HepG2 (cell line): ENCODE data around the gene SRGAP3. TPM values are rescaled to one million over a fixed set of nuclear protein-coding genes. Genes with fewer than 3 reads are reported as not detected.

Experiments used
- HOXA9 ChIP-seq: sonication (generic); formaldehyde crosslinking; IDR thresholded peaks from 2 replicates; pipeline ENCODE4 v1.8.1; 2022; ENCODE audit warnings: missing genetic modification reagents, mild to moderate bottlenecking, moderate library complexity, borderline replicate concordance
- KDM5A ChIP-seq: fragments of 200-600 bp; sonication (generic); IDR thresholded peaks from 2 replicates; pipeline ENCODE4 v1.7.0; 2018; ENCODE audit warnings: antibody characterized with exemption, mild to moderate bottlenecking, low read length, borderline replicate concordance
- MAFG ChIP-seq: sonication (generic); formaldehyde crosslinking; IDR thresholded peaks from 2 replicates; pipeline ENCODE4 v1.5.1; 2020; ENCODE audit warnings: mild to moderate bottlenecking, missing genetic modification reagents
- MED8 ChIP-seq: sonication (generic); formaldehyde crosslinking; IDR thresholded peaks from 2 replicates; pipeline ENCODE4 v1.8.1; 2023; ENCODE audit warnings: mild to moderate bottlenecking, missing genetic modification reagents; ENCODE audit not compliant: insufficient replicate concordance
- RXRA ChIP-seq: sonication (generic); formaldehyde crosslinking; IDR thresholded peaks from 2 replicates; pipeline ENCODE4 v1.5.1; 2020; ENCODE audit warnings: missing genetic modification reagents
- ZKSCAN5 ChIP-seq: sonication (generic); formaldehyde crosslinking; IDR thresholded peaks from 2 replicates; pipeline ENCODE4 v1.5.1; 2020; ENCODE audit warnings: mild to moderate bottlenecking, missing genetic modification reagents
- ZNF431 ChIP-seq: sonication (generic); formaldehyde crosslinking; IDR thresholded peaks from 2 replicates; pipeline ENCODE4 v1.9.0; 2022; ENCODE audit warnings: missing genetic modification reagents, low read depth, mild to moderate bottlenecking, borderline replicate concordance
- ZNF441 ChIP-seq: sonication (generic); formaldehyde crosslinking; IDR thresholded peaks from 2 replicates; pipeline ENCODE4 v1.7.0; 2021; ENCODE audit warnings: missing genetic modification reagents, borderline replicate concordance
- ZNF570 ChIP-seq: sonication (generic); formaldehyde crosslinking; IDR thresholded peaks from 2 replicates; pipeline ENCODE4 v1.4.0; 2020; ENCODE audit warnings: mild to moderate bottlenecking, missing genetic modification reagents, borderline replicate concordance
- ZSCAN12 ChIP-seq: sonication (generic); formaldehyde crosslinking; IDR thresholded peaks from 2 replicates; pipeline ENCODE4 v1.9.0; 2021; ENCODE audit warnings: mild to moderate bottlenecking, missing genetic modification reagents
- polyA plus RNA-seq, 8 experiments: library from polyadenylated mRNA; depleted of rRNA in 3 of 8; stranded (reverse) in 7 of 8; unstranded in 1 of 8; fragments of >200 nt; fragmentation: Illumina TruSeq in 4 of 8; extraction: Trizol in 4 of 8; gene quantifications; 2 replicates each; pipeline versions ENCODE4 v1.2.1 to v1.2.3, GENCODE V29; 2011 to 2016; ENCODE audit warnings: low read depth in 4 of 8, missing spikeins in 1 of 8, mixed read lengths in 1 of 8; ENCODE audit not compliant: insufficient read depth in 1 of 8
- total RNA-seq, 5 experiments: library from RNA; depleted of rRNA; stranded (reverse); fragments of >200 nt; fragmentation: Illumina TruSeq; extraction: Trizol; gene quantifications; 2 replicates each; pipeline ENCODE4 v1.2.3, GENCODE V29; 2016; ENCODE audit warnings: low read depth in 1 of 5
- TF ChIP-seq, protein P1 (sequence below): sonication (generic); formaldehyde crosslinking; IDR thresholded peaks from 2 replicates; pipeline ENCODE4 v1.4.0; 2020; ENCODE audit warnings: mild to moderate bottlenecking, missing genetic modification reagents, borderline replicate concordance
- TF ChIP-seq, protein P2 (sequence below): sonication (generic); formaldehyde crosslinking; IDR thresholded peaks from 2 replicates; pipeline ENCODE4 v1.4.0; 2020; ENCODE audit warnings: mild to moderate bottlenecking, missing genetic modification reagents
- TF ChIP-seq, protein P3 (sequence below): sonication (generic); formaldehyde crosslinking; IDR thresholded peaks from 2 replicates; pipeline ENCODE4 v1.4.0; 2020; ENCODE audit warnings: missing genetic modification reagents
- TF ChIP-seq, protein P4 (sequence below): sonication (generic); formaldehyde crosslinking; IDR thresholded peaks from 2 replicates; pipeline ENCODE4 v1.4.0; 2020; ENCODE audit warnings: mild to moderate bottlenecking, missing genetic modification reagents, borderline replicate concordance
- TF ChIP-seq, protein P5 (sequence below), 2 experiments: sonication (generic) in 1 of 2; formaldehyde crosslinking in 1 of 2; IDR thresholded peaks; 2 replicates each; pipeline versions ENCODE4 v1.4.0 to v1.6.1; 2018 to 2020; ENCODE audit warnings: missing genetic modification reagents in 2 of 2, borderline replicate concordance in 1 of 2, low read depth in 1 of 2, mild to moderate bottlenecking in 1 of 2, missing biosample characterization in 1 of 2

The SRGAP3 gene
- total and polyA plus RNA-seq, 2 of the 13 experiments (the other 11 are each of a cell fraction or from before 2014, with no cell fraction given), result 1.2 to 1.4 TPM

DNA sequence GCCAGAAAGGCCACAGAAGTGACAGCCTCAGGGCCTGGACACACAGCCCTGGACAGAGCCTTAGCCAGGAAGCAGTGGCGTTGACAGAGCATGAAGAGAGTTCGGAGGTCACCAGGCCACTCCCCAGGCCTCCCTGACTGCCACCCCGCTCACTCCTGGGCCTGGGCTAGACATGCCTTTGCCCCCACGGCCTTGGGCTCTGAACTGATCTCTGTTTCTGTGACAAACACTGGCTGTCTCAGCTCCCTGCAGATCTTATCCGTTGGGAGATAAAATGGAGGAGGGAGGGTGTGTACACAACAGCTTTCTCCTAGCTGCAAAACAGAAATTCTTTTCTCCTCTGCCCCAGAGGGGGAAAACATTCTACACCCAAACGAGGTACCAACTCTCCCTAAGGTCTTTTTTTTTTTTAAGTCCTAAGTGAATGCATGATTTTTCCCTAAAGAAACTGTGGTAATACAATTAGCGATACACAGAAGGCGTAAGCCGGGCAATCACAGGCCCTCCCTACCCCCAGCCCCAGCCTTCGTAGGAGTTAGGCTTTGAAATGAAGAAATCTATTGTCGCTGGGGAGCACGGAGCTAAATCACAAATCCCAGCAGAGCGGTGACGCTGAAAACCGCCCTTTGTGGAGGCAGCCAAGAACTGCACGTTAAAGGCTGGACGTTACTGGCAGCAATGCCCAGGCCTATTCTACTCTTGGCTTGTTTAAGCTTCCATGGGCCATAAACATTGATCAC is 45.0 kb downstream of the SRGAP3 start (continued):
- TF ChIP-seq, protein P1, sequence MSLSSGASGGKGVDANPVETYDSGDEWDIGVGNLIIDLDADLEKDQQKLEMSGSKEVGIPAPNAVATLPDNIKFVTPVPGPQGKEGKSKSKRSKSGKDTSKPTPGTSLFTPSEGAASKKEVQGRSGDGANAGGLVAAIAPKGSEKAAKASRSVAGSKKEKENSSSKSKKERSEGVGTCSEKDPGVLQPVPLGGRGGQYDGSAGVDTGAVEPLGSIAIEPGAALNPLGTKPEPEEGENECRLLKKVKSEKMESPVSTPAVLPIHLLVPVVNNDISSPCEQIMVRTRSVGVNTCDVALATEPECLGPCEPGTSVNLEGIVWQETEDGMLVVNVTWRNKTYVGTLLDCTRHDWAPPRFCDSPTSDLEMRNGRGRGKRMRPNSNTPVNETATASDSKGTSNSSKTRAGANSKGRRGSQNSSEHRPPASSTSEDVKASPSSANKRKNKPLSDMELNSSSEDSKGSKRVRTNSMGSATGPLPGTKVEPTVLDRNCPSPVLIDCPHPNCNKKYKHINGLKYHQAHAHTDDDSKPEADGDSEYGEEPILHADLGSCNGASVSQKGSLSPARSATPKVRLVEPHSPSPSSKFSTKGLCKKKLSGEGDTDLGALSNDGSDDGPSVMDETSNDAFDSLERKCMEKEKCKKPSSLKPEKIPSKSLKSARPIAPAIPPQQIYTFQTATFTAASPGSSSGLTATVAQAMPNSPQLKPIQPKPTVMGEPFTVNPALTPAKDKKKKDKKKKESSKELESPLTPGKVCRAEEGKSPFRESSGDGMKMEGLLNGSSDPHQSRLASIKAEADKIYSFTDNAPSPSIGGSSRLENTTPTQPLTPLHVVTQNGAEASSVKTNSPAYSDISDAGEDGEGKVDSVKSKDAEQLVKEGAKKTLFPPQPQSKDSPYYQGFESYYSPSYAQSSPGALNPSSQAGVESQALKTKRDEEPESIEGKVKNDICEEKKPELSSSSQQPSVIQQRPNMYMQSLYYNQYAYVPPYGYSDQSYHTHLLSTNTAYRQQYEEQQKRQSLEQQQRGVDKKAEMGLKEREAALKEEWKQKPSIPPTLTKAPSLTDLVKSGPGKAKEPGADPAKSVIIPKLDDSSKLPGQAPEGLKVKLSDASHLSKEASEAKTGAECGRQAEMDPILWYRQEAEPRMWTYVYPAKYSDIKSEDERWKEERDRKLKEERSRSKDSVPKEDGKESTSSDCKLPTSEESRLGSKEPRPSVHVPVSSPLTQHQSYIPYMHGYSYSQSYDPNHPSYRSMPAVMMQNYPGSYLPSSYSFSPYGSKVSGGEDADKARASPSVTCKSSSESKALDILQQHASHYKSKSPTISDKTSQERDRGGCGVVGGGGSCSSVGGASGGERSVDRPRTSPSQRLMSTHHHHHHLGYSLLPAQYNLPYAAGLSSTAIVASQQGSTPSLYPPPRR, result peak; percentile 48; the same call in 1 of the 2 replicates
- TF ChIP-seq HOXA9, result no peak
- TF ChIP-seq ZNF431 (CRISPR knock-in tag), result 0 out of 2 replicates have a peak, but pooled peaks have one; percentile 41
- TF ChIP-seq MAFG (CRISPR knock-in tag), result no peak
- TF ChIP-seq MED8 (CRISPR knock-in tag), result no peak
- peak; percentile 52; the same call in 1 of the 2 replicates for TF ChIP-seq RXRA
- TF ChIP-seq, protein P2, sequence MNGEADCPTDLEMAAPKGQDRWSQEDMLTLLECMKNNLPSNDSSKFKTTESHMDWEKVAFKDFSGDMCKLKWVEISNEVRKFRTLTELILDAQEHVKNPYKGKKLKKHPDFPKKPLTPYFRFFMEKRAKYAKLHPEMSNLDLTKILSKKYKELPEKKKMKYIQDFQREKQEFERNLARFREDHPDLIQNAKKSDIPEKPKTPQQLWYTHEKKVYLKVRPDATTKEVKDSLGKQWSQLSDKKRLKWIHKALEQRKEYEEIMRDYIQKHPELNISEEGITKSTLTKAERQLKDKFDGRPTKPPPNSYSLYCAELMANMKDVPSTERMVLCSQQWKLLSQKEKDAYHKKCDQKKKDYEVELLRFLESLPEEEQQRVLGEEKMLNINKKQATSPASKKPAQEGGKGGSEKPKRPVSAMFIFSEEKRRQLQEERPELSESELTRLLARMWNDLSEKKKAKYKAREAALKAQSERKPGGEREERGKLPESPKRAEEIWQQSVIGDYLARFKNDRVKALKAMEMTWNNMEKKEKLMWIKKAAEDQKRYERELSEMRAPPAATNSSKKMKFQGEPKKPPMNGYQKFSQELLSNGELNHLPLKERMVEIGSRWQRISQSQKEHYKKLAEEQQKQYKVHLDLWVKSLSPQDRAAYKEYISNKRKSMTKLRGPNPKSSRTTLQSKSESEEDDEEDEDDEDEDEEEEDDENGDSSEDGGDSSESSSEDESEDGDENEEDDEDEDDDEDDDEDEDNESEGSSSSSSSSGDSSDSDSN (CRISPR knock-in tag), result peak; percentile 51
- no peak for TF ChIP-seq KDM5A
- no peak for TF ChIP-seq ZNF570 (CRISPR knock-in tag)
- TF ChIP-seq ZSCAN12, result no peak
- TF ChIP-seq ZNF441, result peak; percentile 35; the same call in 1 of the 2 replicates
- TF ChIP-seq, protein P3, sequence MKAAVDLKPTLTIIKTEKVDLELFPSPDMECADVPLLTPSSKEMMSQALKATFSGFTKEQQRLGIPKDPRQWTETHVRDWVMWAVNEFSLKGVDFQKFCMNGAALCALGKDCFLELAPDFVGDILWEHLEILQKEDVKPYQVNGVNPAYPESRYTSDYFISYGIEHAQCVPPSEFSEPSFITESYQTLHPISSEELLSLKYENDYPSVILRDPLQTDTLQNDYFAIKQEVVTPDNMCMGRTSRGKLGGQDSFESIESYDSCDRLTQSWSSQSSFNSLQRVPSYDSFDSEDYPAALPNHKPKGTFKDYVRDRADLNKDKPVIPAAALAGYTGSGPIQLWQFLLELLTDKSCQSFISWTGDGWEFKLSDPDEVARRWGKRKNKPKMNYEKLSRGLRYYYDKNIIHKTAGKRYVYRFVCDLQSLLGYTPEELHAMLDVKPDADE (CRISPR knock-in tag), result no peak
- TF ChIP-seq, protein P4, sequence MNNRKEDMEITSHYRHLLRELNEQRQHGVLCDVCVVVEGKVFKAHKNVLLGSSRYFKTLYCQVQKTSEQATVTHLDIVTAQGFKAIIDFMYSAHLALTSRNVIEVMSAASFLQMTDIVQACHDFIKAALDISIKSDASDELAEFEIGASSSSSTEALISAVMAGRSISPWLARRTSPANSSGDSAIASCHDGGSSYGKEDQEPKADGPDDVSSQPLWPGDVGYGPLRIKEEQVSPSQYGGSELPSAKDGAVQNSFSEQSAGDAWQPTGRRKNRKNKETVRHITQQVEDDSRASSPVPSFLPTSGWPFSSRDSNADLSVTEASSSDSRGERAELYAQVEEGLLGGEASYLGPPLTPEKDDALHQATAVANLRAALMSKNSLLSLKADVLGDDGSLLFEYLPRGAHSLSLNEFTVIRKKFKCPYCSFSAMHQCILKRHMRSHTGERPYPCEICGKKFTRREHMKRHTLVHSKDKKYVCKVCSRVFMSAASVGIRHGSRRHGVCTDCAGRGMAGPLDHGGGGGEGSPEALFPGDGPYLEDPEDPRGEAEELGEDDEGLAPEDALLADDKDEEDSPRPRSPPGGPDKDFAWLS (CRISPR knock-in tag), result no peak
- no peak for TF ChIP-seq ZKSCAN5 (CRISPR knock-in tag)
- TF ChIP-seq, protein P5, sequence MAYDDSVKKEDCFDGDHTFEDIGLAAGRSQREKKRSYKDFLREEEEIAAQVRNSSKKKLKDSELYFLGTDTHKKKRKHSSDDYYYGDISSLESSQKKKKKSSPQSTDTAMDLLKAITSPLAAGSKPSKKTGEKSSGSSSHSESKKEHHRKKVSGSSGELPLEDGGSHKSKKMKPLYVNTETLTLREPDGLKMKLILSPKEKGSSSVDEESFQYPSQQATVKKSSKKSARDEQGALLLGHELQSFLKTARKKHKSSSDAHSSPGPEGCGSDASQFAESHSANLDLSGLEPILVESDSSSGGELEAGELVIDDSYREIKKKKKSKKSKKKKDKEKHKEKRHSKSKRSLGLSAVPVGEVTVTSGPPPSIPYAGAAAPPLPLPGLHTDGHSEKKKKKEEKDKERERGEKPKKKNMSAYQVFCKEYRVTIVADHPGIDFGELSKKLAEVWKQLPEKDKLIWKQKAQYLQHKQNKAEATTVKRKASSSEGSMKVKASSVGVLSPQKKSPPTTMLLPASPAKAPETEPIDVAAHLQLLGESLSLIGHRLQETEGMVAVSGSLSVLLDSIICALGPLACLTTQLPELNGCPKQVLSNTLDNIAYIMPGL (CRISPR knock-in tag; IDR thresholded peaks at IDR 0.05; ENCODE audit: borderline replicate concordance in 1 of 2, low read depth in 1 of 2), result peak in 1 of 2 experiments; percentile 48; a peak in 1 of 4 replicates
